Bone marrow (tissue), 2 donors: ENCODE results near the gene ZNF428.
A peak's percentile ranks its signal among the peaks of the same experiment; 100 is the strongest.

Experiments
- DNase-seq, 2 donors: peaks; one replicate each; lab custom pipeline; 2025; lab: John Stamatoyannopoulos, UW

The ZNF428 gene

GRCh38 chr19:43562226-43562697, 57.2 kb downstream of the ZNF428 start:
- peak in 1 of 2 donors; percentile 68 for DNase-seq

- no peak for DNase-seq
Measured at GRCh38 chr19:43561139-43561970, 58.1 kb downstream of the ZNF428 start.

GRCh38 chr19:43560687-43561086, 58.7 kb downstream of the ZNF428 start:
- DNase-seq, result peak in 1 of 2 donors; percentile 24
